Measurements from ENCODE around the gene ABHD12B. TPM values are rescaled to one million over a fixed set of nuclear protein-coding genes. Genes with fewer than 3 reads are reported as not detected.

The ABHD12B gene
- total RNA-seq, 2 experiments from 2014 or later, result not detected

DNA sequence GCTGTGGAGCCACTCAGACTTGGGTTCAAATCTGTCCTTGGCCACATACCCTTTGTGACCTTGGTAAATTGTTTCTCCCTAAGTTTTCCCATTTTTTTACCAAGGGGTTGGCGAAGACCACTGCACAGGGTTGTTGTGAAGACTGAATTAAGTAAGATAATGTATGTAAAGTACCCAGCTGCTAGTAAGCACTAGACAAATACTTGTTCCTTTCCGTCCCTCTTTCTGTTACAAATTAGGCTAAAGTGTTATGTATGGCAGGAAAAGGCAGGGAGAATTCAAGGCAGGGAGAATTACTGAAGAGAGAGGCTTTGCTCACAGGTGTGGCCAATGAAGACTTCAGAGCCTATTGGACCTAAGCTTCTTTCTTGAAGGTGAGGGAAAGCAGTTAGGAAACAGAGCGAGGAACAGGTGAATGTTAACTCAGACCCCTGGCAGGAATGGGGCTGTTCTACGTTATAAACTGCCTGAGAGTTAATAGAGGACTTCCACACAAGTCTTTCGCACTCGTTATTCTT is 25.9 kb downstream of the ABHD12B start:
- ChIA-PET CTCF (no interaction called here), POLR2A (no interaction called here)
- H3K36me3 Mint-ChIP-seq (ENCODE audit: low read depth), result no peaks in the 10 kb centered on the region
- H3K4me3 Mint-ChIP-seq, result no peak overlapping the region
- intact Hi-C loops (cut with micrococcal nuclease), result no loop called here
- DNase-seq (no peak), ATAC-seq (no peak)
- TF ChIP-seq, protein P1, sequence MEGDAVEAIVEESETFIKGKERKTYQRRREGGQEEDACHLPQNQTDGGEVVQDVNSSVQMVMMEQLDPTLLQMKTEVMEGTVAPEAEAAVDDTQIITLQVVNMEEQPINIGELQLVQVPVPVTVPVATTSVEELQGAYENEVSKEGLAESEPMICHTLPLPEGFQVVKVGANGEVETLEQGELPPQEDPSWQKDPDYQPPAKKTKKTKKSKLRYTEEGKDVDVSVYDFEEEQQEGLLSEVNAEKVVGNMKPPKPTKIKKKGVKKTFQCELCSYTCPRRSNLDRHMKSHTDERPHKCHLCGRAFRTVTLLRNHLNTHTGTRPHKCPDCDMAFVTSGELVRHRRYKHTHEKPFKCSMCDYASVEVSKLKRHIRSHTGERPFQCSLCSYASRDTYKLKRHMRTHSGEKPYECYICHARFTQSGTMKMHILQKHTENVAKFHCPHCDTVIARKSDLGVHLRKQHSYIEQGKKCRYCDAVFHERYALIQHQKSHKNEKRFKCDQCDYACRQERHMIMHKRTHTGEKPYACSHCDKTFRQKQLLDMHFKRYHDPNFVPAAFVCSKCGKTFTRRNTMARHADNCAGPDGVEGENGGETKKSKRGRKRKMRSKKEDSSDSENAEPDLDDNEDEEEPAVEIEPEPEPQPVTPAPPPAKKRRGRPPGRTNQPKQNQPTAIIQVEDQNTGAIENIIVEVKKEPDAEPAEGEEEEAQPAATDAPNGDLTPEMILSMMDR (IDR thresholded peaks at IDR 0.05), result no peak
- H3K27me3 Mint-ChIP-seq, result peaks cover 4% of the 10 kb centered on the region
- H3K4me1 Mint-ChIP-seq (ENCODE audit: low read depth), result no peaks in the 10 kb centered on the region
- no peak overlapping the region for H3K27ac Mint-ChIP-seq
- H3K9me3 Mint-ChIP-seq, result no peaks in the 10 kb centered on the region

- DNase-seq (no peak), ATAC-seq (no peak)
- Mint-ChIP-seq H3K4me1 (ENCODE audit: low read depth) (no peaks in the 10 kb centered on the region), H3K36me3 (ENCODE audit: low read depth) (no peaks in the 10 kb centered on the region), H3K4me3 (no peak overlapping the region), H3K27me3 (peaks cover 4% of the 10 kb centered on the region), H3K9me3 (no peaks in the 10 kb centered on the region), H3K27ac (no peak overlapping the region)
- TF ChIP-seq, protein P1 (IDR thresholded peaks at IDR 0.05), result no peak
- POLR2A ChIA-PET, result no interaction called here
- intact Hi-C loops (cut with micrococcal nuclease), result no loop called here
- CTCF ChIA-PET, result no interaction called here
Observed at GRCh38 chr14:50901361-50901760, 29.5 kb downstream of the ABHD12B start.

DNA sequence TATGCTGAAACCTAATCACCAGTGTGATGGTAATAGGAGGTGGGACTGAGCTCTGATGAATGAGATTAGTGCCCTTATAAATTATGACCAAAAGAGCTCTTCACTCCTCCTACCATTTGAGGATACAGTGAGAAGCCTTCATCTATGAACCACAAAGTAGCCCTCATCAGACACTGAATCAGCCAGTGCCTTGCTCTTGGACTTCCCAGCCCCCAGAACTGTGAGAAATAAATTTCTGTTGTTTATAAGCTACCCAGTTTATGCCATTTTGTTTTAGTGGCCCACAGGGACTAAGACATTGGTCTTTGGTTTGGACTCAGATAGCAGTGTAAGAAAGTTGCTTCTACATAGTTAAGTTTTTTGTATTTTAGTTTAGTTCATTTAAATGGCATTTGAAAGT is 32.9 kb downstream of the ABHD12B start:
- intact Hi-C loops (cut with micrococcal nuclease), result no loop called here
- H3K27ac Mint-ChIP-seq, result no peak overlapping the region
- POLR2A ChIA-PET, result interaction anchor here (0.6 kb wide), 1 partner anchor 771 kb away, joined by 3 read pairs; no protein-coding TSS in a partner anchor
- no peaks in the 10 kb centered on the region for H3K27me3 Mint-ChIP-seq
- ATAC-seq (no peak), DNase-seq (no peak)
- no peak overlapping the region for H3K4me3 Mint-ChIP-seq
- no peaks in the 10 kb centered on the region for H3K36me3 Mint-ChIP-seq (ENCODE audit: low read depth)
- TF ChIP-seq, protein P1 (IDR thresholded peaks at IDR 0.05), result no peak
- H3K9me3 Mint-ChIP-seq, result no peaks in the 10 kb centered on the region
- H3K4me1 Mint-ChIP-seq (ENCODE audit: low read depth), result no peaks in the 10 kb centered on the region
- CTCF ChIA-PET, result no interaction called here

GRCh38 chr14:50906326-50907065 is 34.6 kb downstream of the ABHD12B start:
- Mint-ChIP-seq H3K27me3 (no peaks in the 10 kb centered on the region), H3K4me1 (ENCODE audit: low read depth) (no peaks in the 10 kb centered on the region), H3K27ac (no peak overlapping the region), H3K9me3 (no peaks in the 10 kb centered on the region), H3K4me3 (no peak overlapping the region), H3K36me3 (ENCODE audit: low read depth) (no peaks in the 10 kb centered on the region)
- intact Hi-C loops (cut with micrococcal nuclease), result no loop called here
- no peak for DNase-seq
- POLR2A ChIA-PET, result no interaction called here
- ATAC-seq, result no peak
- TF ChIP-seq, protein P1 (IDR thresholded peaks at IDR 0.05), result no peak
- CTCF ChIA-PET, result no interaction called here

- H3K4me3 Mint-ChIP-seq, result no peak overlapping the region
- ATAC-seq (no peak), DNase-seq (no peak)
- TF ChIP-seq, protein P1 (IDR thresholded peaks at IDR 0.05), result no peak
- CTCF ChIA-PET, result no interaction called here
- H3K27me3 Mint-ChIP-seq, result no peaks in the 10 kb centered on the region
- no peak overlapping the region for H3K27ac Mint-ChIP-seq
- intact Hi-C loops (cut with micrococcal nuclease), result no loop called here
- H3K4me1 Mint-ChIP-seq (ENCODE audit: low read depth), result no peaks in the 10 kb centered on the region
- POLR2A ChIA-PET, result no interaction called here
- H3K9me3 Mint-ChIP-seq, result no peaks in the 10 kb centered on the region
- H3K36me3 Mint-ChIP-seq (ENCODE audit: low read depth), result no peaks in the 10 kb centered on the region
Observed at GRCh38 chr14:50910495-50911420, 38.9 kb downstream of the ABHD12B start.

Measured in activated CD8-positive, alpha-beta T cell treated with anti-CD3 and anti-CD28 coated beads for 36 hours (primary cell).